Measurements from ENCODE around the gene CLEC2D.
"Not testable (repeated sequence)": the region's sequence is repeated elsewhere in the genome, so short reads cannot be mapped to it uniquely, and the experiment has no call there.

CLEC2D gene

GRCh38 chr12:9697619-9698018 lies 28.1 kb downstream of the CLEC2D start:
- no peak for TF ChIP-seq JUND (IDR thresholded peaks at IDR 0.05; ENCODE audit: low read depth)

GRCh38 chr12:9698681-9699080 lies 29.2 kb downstream of the CLEC2D start:
- DNase-seq (ENCODE audit: low read depth in 1 of 2, low spot score in 1 of 2) = no peak
- no peak for TF ChIP-seq JUND (IDR thresholded peaks at IDR 0.05; ENCODE audit: low read depth)
- in situ Hi-C loops (cut with HindIII; ENCODE audit: low pct_unique_long_range_greater_than_20kb, low sequenced_read_pairs) = no loop called here

More at GRCh38 chr12:9697619-9698018, 28.1 kb downstream of the CLEC2D start:
- DNase-seq (ENCODE audit: low read depth in 1 of 2, low spot score in 1 of 2) = no peak
- in situ Hi-C loops (cut with HindIII; ENCODE audit: low pct_unique_long_range_greater_than_20kb, low sequenced_read_pairs) = no loop called here

GRCh38 chr12:9699269-9699897 lies 29.9 kb downstream of the CLEC2D start:
- DNase-seq (ENCODE audit: low read depth in 1 of 2, low spot score in 1 of 2) = no peak
- in situ Hi-C loops (cut with HindIII; ENCODE audit: low pct_unique_long_range_greater_than_20kb, low sequenced_read_pairs) = no loop called here
- TF ChIP-seq JUND (IDR thresholded peaks at IDR 0.05; ENCODE audit: low read depth) = no peak

GRCh38 chr12:9699898-9700605 lies 30.5 kb downstream of the CLEC2D start:
- no peak for DNase-seq (ENCODE audit: low read depth in 1 of 2, low spot score in 1 of 2)
- in situ Hi-C loops (cut with HindIII; ENCODE audit: low pct_unique_long_range_greater_than_20kb, low sequenced_read_pairs) = no loop called here
- no peak for TF ChIP-seq JUND (IDR thresholded peaks at IDR 0.05; ENCODE audit: low read depth)

GRCh38 chr12:9700606-9700956 lies 31.1 kb downstream of the CLEC2D start:
- no peak for DNase-seq (ENCODE audit: low read depth in 1 of 2, low spot score in 1 of 2)
- in situ Hi-C loops (cut with HindIII; ENCODE audit: low pct_unique_long_range_greater_than_20kb, low sequenced_read_pairs) = no loop called here
- TF ChIP-seq JUND (IDR thresholded peaks at IDR 0.05; ENCODE audit: low read depth) = no peak

- DNase-seq (ENCODE audit: low read depth in 1 of 2, low spot score in 1 of 2) = no peak
- in situ Hi-C loops (cut with HindIII; ENCODE audit: low pct_unique_long_range_greater_than_20kb, low sequenced_read_pairs) = no loop called here
- no peak for TF ChIP-seq JUND (IDR thresholded peaks at IDR 0.05; ENCODE audit: low read depth)
Measured at GRCh38 chr12:9701380-9702154, 32.1 kb downstream of the CLEC2D start.

GRCh38 chr12:9702255-9702654 lies 32.7 kb downstream of the CLEC2D start:
- no peak for TF ChIP-seq JUND (IDR thresholded peaks at IDR 0.05; ENCODE audit: low read depth)
- in situ Hi-C loops (cut with HindIII; ENCODE audit: low pct_unique_long_range_greater_than_20kb, low sequenced_read_pairs) = no loop called here
- no peak for DNase-seq (ENCODE audit: low read depth in 1 of 2, low spot score in 1 of 2)

- DNase-seq (ENCODE audit: low read depth in 1 of 2, low spot score in 1 of 2); in situ Hi-C loops (cut with HindIII; ENCODE audit: low pct_unique_long_range_greater_than_20kb, low sequenced_read_pairs): not testable (repeated sequence)
Measured at GRCh38 chr12:9704561-9704960, 35.0 kb downstream of the CLEC2D start.

GRCh38 chr12:9706086-9706685 lies 36.7 kb downstream of the CLEC2D start:
- in situ Hi-C loops (cut with HindIII; ENCODE audit: low pct_unique_long_range_greater_than_20kb, low sequenced_read_pairs) = no loop called here
- no peak for TF ChIP-seq JUND (IDR thresholded peaks at IDR 0.05; ENCODE audit: low read depth)
- DNase-seq (ENCODE audit: low read depth in 1 of 2, low spot score in 1 of 2) = no peak

GRCh38 chr12:9707356-9707755 lies 37.8 kb downstream of the CLEC2D start:
- no peak for DNase-seq (ENCODE audit: low read depth in 1 of 2, low spot score in 1 of 2)
- no peak for TF ChIP-seq JUND (IDR thresholded peaks at IDR 0.05; ENCODE audit: low read depth)
- in situ Hi-C loops (cut with HindIII; ENCODE audit: low pct_unique_long_range_greater_than_20kb, low sequenced_read_pairs) = no loop called here

GRCh38 chr12:9707864-9708808 lies 38.6 kb downstream of the CLEC2D start:
- DNase-seq (ENCODE audit: low read depth in 1 of 2, low spot score in 1 of 2) = peak in 1 of 2 experiments; percentile 42
- in situ Hi-C loops (cut with HindIII; ENCODE audit: low pct_unique_long_range_greater_than_20kb, low sequenced_read_pairs) = no loop called here
- no peak for TF ChIP-seq JUND (IDR thresholded peaks at IDR 0.05; ENCODE audit: low read depth)

- no peak for DNase-seq (ENCODE audit: low read depth in 1 of 2, low spot score in 1 of 2)
- no peak for TF ChIP-seq JUND (IDR thresholded peaks at IDR 0.05; ENCODE audit: low read depth)
- in situ Hi-C loops (cut with HindIII; ENCODE audit: low pct_unique_long_range_greater_than_20kb, low sequenced_read_pairs) = no loop called here
Measured at GRCh38 chr12:9708853-9709252, 39.3 kb downstream of the CLEC2D start.
